HEK293 (cell line): ENCODE data around the gene ZNF782.

Source experiments
- CTCF ChIP-seq: fragments of 450-650 bp; formaldehyde crosslinking; IDR thresholded peaks from 2 replicates; pipeline ENCODE4 v1.5.1; 2016; ENCODE audit warnings: missing biosample characterization, missing genetic modification characterization
- MZF1 ChIP-seq: fragments of 450-650 bp; formaldehyde crosslinking; IDR thresholded peaks from 2 replicates; pipeline ENCODE4 v1.5.1; 2017; ENCODE audit warnings: missing biosample characterization, missing genetic modification characterization, borderline replicate concordance
- SALL2 ChIP-seq: fragments of 450-650 bp; formaldehyde crosslinking; IDR thresholded peaks from 2 replicates; pipeline ENCODE4 v1.5.0; 2017; ENCODE audit warnings: missing biosample characterization, mild to moderate bottlenecking, missing genetic modification characterization, borderline replicate concordance
- ZNF416 ChIP-seq: fragments of 450-650 bp; formaldehyde crosslinking; IDR thresholded peaks from 2 replicates; pipeline ENCODE4 v1.5.1; 2016; ENCODE audit warnings: missing biosample characterization, missing genetic modification characterization
- ZNF561 ChIP-seq: fragments of 450-650 bp; IDR thresholded peaks from 2 replicates; pipeline ENCODE4 v1.5.1; 2018; ENCODE audit warnings: missing biosample characterization, missing genetic modification characterization, borderline replicate concordance
- ZSCAN16 ChIP-seq: fragments of 450-650 bp; formaldehyde crosslinking; IDR thresholded peaks from 2 replicates; pipeline ENCODE4 v1.5.1; 2016; ENCODE audit warnings: missing biosample characterization, missing genetic modification characterization

- TF ChIP-seq ZSCAN16, result no peak
- TF ChIP-seq CTCF, result no peak
- TF ChIP-seq ZNF561 (tag by site-specific recombination), result no peak
- no peak for TF ChIP-seq ZNF416
- TF ChIP-seq SALL2 (tag by site-specific recombination), result no peak
- no peak for TF ChIP-seq MZF1
Observed at GRCh38 chr9:96884443-96884842, 30.1 kb upstream of the ZNF782 start.
